ENCODE data around the gene GLT1D1. TPM values are rescaled to one million over a fixed set of nuclear protein-coding genes. Genes with fewer than 3 reads are reported as not detected.

The GLT1D1 gene
- total RNA-seq, 1 experiment from 2014 or later: not detected

DNA sequence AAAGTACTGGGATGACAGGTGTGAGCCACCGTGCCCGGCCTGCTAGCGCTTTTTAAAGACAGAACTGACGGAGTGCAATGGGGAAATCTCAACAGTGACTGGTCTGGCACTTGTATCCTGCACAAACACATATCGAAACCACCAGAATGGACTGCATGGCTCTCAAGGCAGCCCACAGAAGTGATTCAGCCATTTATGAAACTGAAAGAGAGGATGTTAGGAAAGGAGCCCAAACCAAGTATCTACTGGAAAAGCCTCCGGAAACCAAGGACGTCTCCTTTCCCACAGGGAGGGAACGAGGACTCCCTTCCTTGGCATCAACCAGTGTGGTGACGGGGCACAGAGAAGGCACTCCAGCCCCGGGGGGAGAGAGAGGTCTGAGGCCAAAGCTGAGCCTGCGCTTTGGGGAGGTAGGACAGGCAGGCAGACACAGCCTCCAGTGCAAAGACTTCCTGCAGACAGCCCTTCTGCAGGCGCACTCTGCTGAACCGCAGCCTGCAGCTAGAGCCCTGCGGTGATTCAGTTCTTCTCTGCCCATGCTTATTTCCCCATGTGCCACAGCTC is 46.0 kb upstream of the GLT1D1 start:
- BruUV-seq (replicated peaks): no TSS peak
- ATAC-seq: no peak
- Histone ChIP-seq H3K9ac (ENCODE audit: low read length) (no peak overlapping the region), H3K36me3 (ENCODE audit: low read depth, low read length) (peaks cover 48% of the 10 kb centered on the region), H4K20me1 (ENCODE audit: low read length) (peaks cover 16% of the 10 kb centered on the region), H3K9me3 (ENCODE audit: low read length) (no peaks in the 10 kb centered on the region), H3F3A (ENCODE audit: low read length, unreplicated experiment) (peaks cover 3% of the 10 kb centered on the region), H3K27me3 (ENCODE audit: low read length) (no peaks in the 10 kb centered on the region), H3K4me2 (ENCODE audit: low read length) (no peak overlapping the region), H2AFZ (ENCODE audit: low read length) (no peak overlapping the region), H3K4me1 (ENCODE audit: insufficient read depth, low read length) (peaks cover 9% of the 10 kb centered on the region), H3K27ac (ENCODE audit: low read length) (no peak overlapping the region), H3K79me2 (ENCODE audit: low read length) (peaks cover 51% of the 10 kb centered on the region), H3K4me3 (ENCODE audit: low read length) (no peak overlapping the region), H3K9me2 (replicated peaks; ENCODE audit: low read length) (no peaks in the 10 kb centered on the region)
- ChIA-PET CTCF (no interaction called here), POLR2A (ENCODE audit: unreplicated experiment) (no interaction called here)
- intact Hi-C loops (cut with micrococcal nuclease): no loop called here
- DNase-seq: no peak
- TF ChIP-seq EZH2phosphoT487 (IDR thresholded peaks at IDR 0.05; ENCODE audit: borderline replicate concordance, low read length) (no peak), EZH2 (IDR thresholded peaks at IDR 0.05; ENCODE audit: low read length, unreplicated experiment) (no peak)
- TF ChIP-seq, protein P1, sequence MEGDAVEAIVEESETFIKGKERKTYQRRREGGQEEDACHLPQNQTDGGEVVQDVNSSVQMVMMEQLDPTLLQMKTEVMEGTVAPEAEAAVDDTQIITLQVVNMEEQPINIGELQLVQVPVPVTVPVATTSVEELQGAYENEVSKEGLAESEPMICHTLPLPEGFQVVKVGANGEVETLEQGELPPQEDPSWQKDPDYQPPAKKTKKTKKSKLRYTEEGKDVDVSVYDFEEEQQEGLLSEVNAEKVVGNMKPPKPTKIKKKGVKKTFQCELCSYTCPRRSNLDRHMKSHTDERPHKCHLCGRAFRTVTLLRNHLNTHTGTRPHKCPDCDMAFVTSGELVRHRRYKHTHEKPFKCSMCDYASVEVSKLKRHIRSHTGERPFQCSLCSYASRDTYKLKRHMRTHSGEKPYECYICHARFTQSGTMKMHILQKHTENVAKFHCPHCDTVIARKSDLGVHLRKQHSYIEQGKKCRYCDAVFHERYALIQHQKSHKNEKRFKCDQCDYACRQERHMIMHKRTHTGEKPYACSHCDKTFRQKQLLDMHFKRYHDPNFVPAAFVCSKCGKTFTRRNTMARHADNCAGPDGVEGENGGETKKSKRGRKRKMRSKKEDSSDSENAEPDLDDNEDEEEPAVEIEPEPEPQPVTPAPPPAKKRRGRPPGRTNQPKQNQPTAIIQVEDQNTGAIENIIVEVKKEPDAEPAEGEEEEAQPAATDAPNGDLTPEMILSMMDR (conservative IDR thresholded peaks at IDR 0.05; ENCODE audit: low read depth, low read length): no peak

DNA sequence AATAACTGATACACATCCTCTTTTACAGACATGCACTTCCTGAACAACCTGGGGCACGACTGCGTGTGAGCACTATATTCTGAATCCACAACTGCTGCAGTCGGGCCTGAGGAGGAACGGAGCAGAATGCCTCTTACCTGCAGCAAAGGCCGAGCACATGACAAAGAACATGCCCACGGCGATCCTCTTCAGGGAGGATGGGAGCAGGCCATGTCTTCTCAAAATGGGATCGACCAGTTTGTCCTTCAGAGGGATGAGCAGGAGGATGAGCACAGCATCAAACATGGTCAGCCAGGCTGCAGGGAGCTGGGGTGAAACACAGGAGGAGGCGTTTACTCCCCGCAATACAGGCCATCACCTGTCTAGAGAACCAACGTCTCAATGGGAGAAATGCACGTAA is 44.6 kb upstream of the GLT1D1 start:
- H3K9me2 ChIP-seq (replicated peaks; ENCODE audit: low read length): no peaks in the 10 kb centered on the region
- BruUV-seq (replicated peaks): no TSS peak
- H3K4me3 ChIP-seq (ENCODE audit: low read length): no peak overlapping the region
- H3K36me3 ChIP-seq (ENCODE audit: low read depth, low read length): peaks cover 57% of the 10 kb centered on the region
- POLR2A ChIA-PET (ENCODE audit: unreplicated experiment): no interaction called here
- H3K9me3 ChIP-seq (ENCODE audit: low read length): no peaks in the 10 kb centered on the region
- H3K4me2 ChIP-seq (ENCODE audit: low read length): no peak overlapping the region
- DNase-seq: no peak
- H3K4me1 ChIP-seq (ENCODE audit: insufficient read depth, low read length): no peaks in the 10 kb centered on the region
- intact Hi-C loops (cut with micrococcal nuclease): no loop called here
- no peak for ATAC-seq
- TF ChIP-seq EZH2 (IDR thresholded peaks at IDR 0.05; ENCODE audit: low read length, unreplicated experiment): no peak
- TF ChIP-seq EZH2phosphoT487 (IDR thresholded peaks at IDR 0.05; ENCODE audit: borderline replicate concordance, low read length): no peak
- TF ChIP-seq, protein P1 (conservative IDR thresholded peaks at IDR 0.05; ENCODE audit: low read depth, low read length): no peak
- no peak overlapping the region for H3K9ac ChIP-seq (ENCODE audit: low read length)
- CTCF ChIA-PET: no interaction called here
- H2AFZ ChIP-seq (ENCODE audit: low read length): no peak overlapping the region
- 0 out of 2 replicates have a peak, but pooled peaks cover 9% of the 10 kb centered on the region for H4K20me1 ChIP-seq (ENCODE audit: low read length)
- no peaks in the 10 kb centered on the region for H3K27me3 ChIP-seq (ENCODE audit: low read length)
- H3K27ac ChIP-seq (ENCODE audit: low read length): no peak overlapping the region
- H3K79me2 ChIP-seq (ENCODE audit: low read length): peaks cover 50% of the 10 kb centered on the region
- no peaks in the 10 kb centered on the region for H3F3A ChIP-seq (ENCODE audit: low read length, unreplicated experiment)

DNA sequence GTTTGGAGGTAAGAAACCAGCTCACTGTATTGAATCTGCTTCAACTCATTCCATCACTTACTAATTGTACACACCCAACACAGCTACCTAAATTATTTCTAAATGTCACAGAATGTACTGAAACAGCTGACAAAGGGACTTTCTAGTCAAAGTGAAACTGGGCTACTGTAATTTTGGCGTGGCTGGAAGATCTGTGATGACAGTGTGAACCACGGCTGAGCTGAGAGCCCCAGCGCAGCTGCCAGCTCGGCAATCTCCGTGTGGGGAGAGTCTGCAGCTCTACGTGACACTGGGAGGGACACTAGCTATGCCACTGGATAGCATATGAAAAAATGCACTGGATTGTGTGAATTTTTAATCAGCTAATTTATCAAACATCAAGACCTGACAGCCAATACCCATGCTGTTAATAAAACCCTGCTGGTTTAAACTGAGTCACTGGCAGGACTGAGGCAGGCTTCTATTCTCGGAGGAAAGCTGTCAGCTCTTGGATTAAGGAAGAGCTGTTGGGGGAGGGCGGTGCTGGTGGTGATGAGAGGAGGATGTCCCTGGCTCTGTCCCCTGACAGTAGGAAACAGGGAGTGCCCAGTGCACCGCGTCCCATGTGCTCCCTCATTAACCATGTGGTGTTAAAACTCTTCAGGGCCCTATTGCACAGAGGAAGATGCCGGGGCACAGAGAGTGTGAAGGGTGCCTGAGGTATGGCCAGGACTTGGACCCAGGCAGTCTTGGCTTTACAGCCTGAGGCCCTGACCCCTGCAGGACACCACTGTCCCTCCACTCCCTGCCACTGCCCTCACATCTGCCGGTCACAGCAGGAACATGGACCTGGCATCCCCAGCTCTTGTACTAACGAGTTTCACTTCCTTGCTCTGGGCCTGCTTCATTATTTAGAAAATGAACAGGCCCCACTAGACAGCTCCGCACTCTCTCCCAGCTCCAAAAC is 42.8 kb upstream of the GLT1D1 start:
- H3K9me2 ChIP-seq (replicated peaks; ENCODE audit: low read length): no peaks in the 10 kb centered on the region
- no peak overlapping the region for H3K4me3 ChIP-seq (ENCODE audit: low read length)
- H3K36me3 ChIP-seq (ENCODE audit: low read depth, low read length): peaks cover 60% of the 10 kb centered on the region
- H2AFZ ChIP-seq (ENCODE audit: low read length): no peak overlapping the region
- no peaks in the 10 kb centered on the region for H3K9me3 ChIP-seq (ENCODE audit: low read length)
- no peaks in the 10 kb centered on the region for H3K4me1 ChIP-seq (ENCODE audit: insufficient read depth, low read length)
- BruUV-seq (replicated peaks): no TSS peak
- no peaks in the 10 kb centered on the region for H3F3A ChIP-seq (ENCODE audit: low read length, unreplicated experiment)
- DNase-seq (no peak), ATAC-seq (no peak)
- no peak overlapping the region for H3K27ac ChIP-seq (ENCODE audit: low read length)
- peaks cover 64% of the 10 kb centered on the region for H3K79me2 ChIP-seq (ENCODE audit: low read length)
- H3K27me3 ChIP-seq (ENCODE audit: low read length): no peaks in the 10 kb centered on the region
- intact Hi-C loops (cut with micrococcal nuclease): no loop called here
- ChIA-PET CTCF (no interaction called here), POLR2A (ENCODE audit: unreplicated experiment) (no interaction called here)
- TF ChIP-seq, protein P1 (conservative IDR thresholded peaks at IDR 0.05; ENCODE audit: low read depth, low read length): no peak
- TF ChIP-seq EZH2 (IDR thresholded peaks at IDR 0.05; ENCODE audit: low read length, unreplicated experiment) (no peak), EZH2phosphoT487 (IDR thresholded peaks at IDR 0.05; ENCODE audit: borderline replicate concordance, low read length) (no peak)
- no peak overlapping the region for H3K9ac ChIP-seq (ENCODE audit: low read length)
- H3K4me2 ChIP-seq (ENCODE audit: low read length): no peak overlapping the region
- H4K20me1 ChIP-seq (ENCODE audit: low read length): peaks cover 20% of the 10 kb centered on the region; the same call in 1 of the 2 replicates

Measured in PC-3 (cell line).